ENCODE measurements around the gene CD248.
"Not testable (repeated sequence)": the region's sequence is repeated elsewhere in the genome, so short reads cannot be mapped to it uniquely, and the experiment has no call there.

The CD248 gene

GRCh38 chr11:66289548-66290329 lies 27.1 kb downstream of the CD248 start:
- DNase-seq (ENCODE audit: low spot score) = no peak

- DNase-seq (ENCODE audit: low spot score) = peak; percentile 99
Measured at GRCh38 chr11:66288671-66289547, 27.9 kb downstream of the CD248 start, which contains the start of gene YIF1A. Gene YIF1A, minus strand, starts transcription at chr11:66289143. Its CDS starts 158 bp downstream, at chr11:66288985.

DNA sequence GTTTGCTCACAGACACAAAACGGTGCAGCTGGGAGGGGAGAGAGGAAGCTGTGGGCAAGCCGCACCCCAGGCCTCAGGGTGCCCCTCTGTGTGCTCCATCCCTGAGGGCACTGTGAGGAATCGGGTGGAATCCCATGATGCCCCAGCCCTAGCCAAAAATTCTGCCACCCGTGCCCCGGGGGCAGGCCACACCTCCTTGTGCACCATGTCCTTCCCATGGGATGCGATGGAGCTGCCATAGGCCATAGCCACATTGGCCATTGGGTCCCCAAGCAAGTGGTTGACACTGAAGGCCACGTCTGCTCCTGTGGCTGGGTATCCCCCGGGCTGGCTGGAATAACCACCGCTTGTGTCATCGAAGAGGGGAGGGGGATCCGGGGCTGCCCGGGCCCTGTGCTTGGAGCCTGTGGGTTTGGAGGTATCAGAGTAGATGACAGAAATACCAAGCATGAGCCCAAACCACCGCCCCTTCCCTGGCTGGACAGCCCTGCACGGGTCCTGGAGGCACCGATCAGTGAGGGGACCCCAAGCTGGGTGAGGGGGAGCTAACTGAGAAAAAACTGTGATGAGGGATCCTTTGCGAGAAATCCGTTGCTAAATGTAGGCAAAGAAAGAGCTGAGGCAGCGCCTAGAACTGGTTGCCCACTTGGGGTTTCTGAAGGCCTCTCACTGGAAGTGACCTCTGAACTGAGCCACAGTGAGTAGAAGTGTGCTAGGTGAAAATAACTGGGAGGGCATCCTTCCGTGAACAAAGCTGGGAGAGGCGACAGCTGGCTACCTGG lies 28.8 kb downstream of the CD248 start:
- DNase-seq (ENCODE audit: low spot score) = no peak

- DNase-seq (ENCODE audit: low spot score) = no peak
Measured at GRCh38 chr11:66287211-66287888, 29.5 kb downstream of the CD248 start.

DNA sequence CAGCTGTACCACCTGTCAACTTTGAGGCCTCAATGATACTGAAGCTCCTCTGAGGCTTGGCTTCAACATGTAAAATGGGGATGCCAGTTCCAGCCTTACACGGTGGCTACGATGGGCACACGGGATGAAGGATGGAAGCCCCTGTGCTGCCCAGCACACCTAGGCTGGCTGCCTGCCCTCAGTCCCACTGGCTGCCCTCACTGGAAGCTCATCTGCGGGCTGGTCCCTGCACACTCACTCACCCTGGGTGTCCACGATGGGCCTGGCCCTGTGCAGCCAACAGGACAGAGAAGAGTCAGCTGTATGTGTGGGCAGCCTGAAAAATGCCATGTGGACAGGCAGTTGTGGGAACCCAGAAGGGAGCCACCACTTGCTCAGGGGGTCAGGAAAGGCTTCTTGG lies 30.1 kb downstream of the CD248 start:
- no peak for DNase-seq (ENCODE audit: low spot score)

- DNase-seq (ENCODE audit: low spot score) = no peak
Measured at GRCh38 chr11:66285250-66285947, 31.4 kb downstream of the CD248 start.

DNA sequence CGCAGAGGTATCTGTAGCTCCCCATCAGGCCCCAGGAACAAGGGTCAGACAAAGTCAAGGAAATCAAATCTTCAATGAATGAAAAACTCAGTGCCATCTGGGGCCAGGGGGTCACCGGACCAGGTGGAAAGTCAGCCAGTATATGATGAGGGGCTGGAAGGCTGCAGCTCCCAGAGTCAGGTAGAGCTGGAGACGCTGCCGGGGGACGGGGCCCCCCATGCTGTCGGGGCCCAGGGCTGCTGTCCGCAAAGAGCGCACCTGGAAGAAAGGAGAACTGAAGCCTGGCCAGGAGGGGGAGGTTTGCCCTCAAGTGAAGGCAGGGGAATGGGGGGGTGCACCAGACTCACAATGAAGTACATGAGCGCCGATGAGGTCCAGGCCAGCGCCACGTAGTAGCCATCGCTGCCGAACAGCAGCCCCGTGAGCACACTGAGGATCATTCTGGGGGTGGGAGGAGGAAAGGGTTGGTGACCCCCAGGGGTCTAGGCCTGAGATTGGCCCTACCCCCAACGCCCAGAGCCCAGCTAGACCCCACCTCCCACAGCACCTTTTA lies 32.2 kb downstream of the CD248 start:
- DNase-seq (ENCODE audit: low spot score) = no peak

DNA sequence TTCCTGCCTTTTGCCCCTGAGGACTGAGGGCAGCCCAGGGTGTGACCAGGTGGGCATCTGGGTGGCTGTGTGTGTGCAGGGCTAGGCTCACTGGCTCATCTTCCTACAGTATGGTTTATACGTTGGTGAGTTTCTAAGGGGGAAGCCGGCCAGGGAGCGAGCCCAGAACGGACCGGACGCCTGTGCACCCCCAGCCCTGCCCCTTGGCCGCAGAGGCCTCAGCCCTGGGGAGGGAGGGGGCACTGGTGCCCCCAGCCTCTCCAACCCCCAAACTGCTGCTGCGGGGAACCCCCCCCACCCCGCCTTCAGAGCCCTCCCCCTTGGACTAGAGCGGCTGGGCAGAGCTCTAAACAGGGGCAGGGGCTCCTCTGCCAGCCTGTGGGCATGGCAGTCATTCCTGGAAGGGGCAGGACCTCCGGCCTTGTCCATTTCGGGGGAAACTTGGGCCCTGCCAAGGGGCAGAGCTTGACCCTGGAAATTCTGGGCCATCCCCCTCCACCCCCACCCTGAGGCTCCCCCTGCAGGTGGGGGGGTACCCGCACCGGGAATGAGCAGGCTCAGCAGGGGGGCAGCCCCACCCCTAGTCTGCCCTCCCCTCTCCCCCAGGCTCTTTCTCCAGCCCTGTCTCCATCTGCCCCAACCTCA lies 33.3 kb downstream of the CD248 start:
- DNase-seq (ENCODE audit: low spot score) = no peak

DNA sequence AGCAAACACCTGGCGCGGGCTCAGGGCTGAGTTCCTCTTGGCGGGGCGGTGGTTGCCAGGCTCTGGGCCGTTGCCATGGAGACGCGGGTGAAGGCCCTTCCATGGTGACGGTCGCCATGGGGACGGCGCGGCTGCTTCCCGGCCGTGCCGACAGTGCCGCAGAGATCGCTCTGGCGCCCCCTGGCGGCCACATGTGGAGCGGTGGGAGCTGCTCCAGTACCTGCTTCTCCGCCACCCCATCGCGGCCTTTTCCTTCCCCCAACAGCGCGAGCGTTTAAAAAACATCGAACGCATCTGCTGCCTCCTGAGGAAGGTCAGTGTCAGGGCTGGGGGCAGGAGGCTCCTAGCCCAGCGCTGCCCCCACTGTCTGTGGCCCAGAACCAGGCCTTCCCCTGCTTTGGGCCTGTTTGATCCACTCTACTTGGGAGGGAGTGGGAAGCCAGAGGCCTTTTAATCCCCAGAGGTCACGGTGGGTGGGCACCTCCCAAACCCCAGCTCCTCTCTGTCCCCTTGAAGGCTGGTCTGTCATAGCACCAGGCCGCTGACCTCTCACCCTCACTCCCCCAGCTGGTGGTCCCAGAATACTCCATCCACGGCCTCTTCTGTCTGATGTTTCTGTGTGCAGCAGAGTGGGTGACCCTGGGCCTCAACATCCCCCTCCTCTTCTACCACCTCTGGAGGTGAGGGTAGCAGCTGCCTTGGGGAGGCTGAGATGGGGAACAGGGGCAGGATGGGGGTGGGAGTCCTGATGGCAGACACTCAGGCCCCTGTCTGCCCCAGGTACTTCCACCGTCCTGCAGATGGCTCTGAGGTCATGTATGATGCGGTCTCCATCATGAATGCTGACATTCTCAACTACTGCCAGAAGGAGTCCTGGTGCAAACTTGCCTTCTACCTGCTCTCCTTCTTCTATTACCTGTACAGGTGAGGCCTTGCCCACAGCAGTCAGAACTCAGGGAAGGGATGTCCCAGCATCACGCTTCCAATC lies 34.1 kb downstream of the CD248 start:
- peak; percentile 98 for DNase-seq (ENCODE audit: low spot score)

GRCh38 chr11:66281776-66282467 lies 34.9 kb downstream of the CD248 start:
- DNase-seq (ENCODE audit: low spot score) = no peak

DNA sequence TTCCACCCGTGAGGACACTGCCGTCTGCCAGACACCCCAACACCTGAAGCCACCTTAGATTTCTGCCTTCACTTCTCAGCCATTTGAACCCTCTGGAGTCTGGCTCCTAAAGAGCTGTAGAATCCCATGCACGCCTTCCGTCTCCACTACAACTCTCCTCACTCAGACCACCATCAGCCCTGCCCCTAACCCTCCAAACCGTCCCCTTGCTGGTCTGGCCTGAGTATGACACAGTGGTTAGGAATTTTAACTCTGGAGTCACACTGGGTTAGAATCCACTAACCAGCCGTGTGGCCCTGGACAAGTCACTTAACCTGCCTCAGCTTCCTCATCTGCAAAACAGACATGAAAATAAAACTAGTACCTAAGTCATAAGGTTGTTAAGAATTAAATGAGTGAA lies 35.8 kb downstream of the CD248 start:
- DNase-seq (ENCODE audit: low spot score) = no peak

- no peak for DNase-seq (ENCODE audit: low spot score)
Measured at GRCh38 chr11:66280428-66280827, 36.4 kb downstream of the CD248 start.

GRCh38 chr11:66279092-66279734 lies 37.6 kb downstream of the CD248 start:
- DNase-seq (ENCODE audit: low spot score) = no peak

DNA sequence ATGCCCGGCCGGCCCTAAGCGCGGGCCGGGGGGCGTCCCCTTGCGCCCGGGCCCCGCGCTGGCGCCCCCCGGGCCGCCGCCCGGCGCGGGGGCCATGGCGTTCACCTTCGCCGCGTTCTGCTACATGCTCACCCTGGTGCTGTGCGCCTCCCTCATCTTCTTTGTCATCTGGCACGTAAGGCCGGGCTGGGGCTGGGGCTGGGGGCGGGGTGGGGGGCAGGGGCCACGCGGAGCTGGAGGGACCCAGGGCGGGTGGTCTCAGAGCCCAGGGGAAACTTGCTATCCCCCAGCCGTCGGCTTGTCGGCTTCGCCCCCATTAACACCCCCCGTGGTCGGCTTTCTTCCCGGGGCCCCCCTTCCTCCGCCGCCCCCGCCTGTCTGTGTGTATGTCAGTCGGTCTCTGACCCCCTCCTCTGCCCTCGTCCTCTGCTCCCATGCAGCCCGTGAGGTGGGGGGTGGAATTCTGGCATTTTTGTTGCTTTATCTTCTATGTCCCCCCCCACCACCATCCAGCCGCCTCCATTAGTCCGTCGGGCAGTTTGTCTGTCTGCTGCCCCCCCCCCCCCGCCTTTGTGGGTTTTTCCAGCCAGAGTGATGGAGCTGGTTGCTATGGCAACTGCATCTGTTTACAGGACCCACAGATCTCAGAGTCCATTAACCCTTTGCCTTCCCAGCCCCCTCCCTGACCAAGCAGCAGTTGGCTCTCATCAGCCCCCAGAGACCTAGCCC lies 38.3 kb downstream of the CD248 start:
- no peak for DNase-seq (ENCODE audit: low spot score)

GRCh38 chr11:66277471-66278362 lies 39.1 kb downstream of the CD248 start, which contains the start of gene CNIH2:
Gene CNIH2, plus strand, starts transcription at chr11:66278175. Its CDS starts 282 bp downstream, at chr11:66278457.
- DNase-seq (ENCODE audit: low spot score) = no peak

DNA sequence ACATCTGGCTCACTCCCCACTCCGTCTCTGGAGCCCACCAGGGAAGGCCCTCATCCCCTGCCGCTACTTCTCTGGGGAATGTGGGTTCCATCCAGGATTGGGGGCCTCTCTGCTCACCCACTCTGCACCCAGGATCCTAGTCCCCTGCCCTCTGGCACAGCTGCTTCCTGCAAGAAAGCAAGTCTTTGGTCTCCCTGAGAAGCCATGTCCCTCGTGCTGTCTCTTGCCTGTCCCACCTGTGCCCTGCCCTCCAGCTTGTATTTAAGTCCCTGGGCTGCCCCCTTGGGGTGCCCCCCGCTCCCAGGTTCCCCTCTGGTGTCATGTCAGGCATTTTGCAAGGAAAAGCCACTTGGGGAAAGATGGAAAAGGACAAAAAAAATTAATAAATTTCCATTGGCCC lies 39.8 kb downstream of the CD248 start:
- DNase-seq (ENCODE audit: low spot score) = not testable (repeated sequence)
